A673 (cell line): Measurements from ENCODE around the gene NCOA7.

Experiments
- CTCF ChIP-seq: fragments of 300-800, 200-600 bp; sonication (generic); conservative IDR thresholded peaks from 2 replicates; pipeline ENCODE4 v1.5.1; 2017; ENCODE audit warnings: low read depth, mild to moderate bottlenecking, antibody characterized with exemption, low read length, moderate library complexity, mixed read lengths
- EZH2 ChIP-seq: fragments of 200-600 bp; sonication (generic); IDR thresholded peaks from 2 replicates; pipeline ENCODE4 v1.6.1; 2017; ENCODE audit warnings: borderline replicate concordance, low read depth, mild to moderate bottlenecking, mixed read lengths, antibody characterized with exemption, low read length; ENCODE audit not compliant: poor library complexity, severe bottlenecking

- TF ChIP-seq CTCF (no peak), EZH2 (no peak)
These were observed 41.8 kb downstream of the NCOA7 start for GRCh38 chr6:125832391-125833117.
